Measurements from ENCODE around the gene RARA. TPM values are rescaled to one million over a fixed set of nuclear protein-coding genes. Genes with fewer than 3 reads are reported as not detected.
"Not testable (repeated sequence)": the region's sequence is repeated elsewhere in the genome, so short reads cannot be mapped to it uniquely, and the experiment has no call there.

The RARA gene
- total and polyA plus RNA-seq, 8 donors = 11.2 to 40.8 (median 19.4) TPM

DNA sequence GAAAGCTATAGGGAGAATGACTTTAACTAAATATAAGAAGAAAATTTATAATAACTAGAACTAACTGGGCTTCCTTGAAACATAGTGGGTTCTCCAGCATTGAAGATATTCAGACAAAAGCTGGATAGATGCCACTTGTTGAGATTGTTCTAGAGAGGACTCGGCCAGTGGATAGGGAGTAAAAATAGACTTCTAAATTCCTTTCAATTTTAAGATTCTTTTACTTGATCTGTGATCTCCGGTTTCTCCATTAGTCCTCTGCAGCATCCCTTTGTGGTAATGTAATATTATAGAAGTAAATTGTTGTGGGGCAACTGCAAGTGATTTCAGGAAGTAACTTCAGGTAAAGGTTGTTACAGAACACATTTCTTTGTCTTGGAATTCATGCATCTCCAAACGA lies 10.3 kb upstream of the RARA start:
- 44 to 61% (median 58%) methylated on average over 3 of the region's 3 CpGs for WGBS, 5 donors
- Histone ChIP-seq H3K27ac (no peak overlapping the region), H3K4me3 (no peak overlapping the region), H3K4me1 (peaks cover 2 to 10% (median 9%) of the 10 kb centered on the region in 4 donors), H3K9me3 (no peaks in the 10 kb centered on the region), H3K36me3 (no peaks in the 10 kb centered on the region), H3K27me3 (no peaks in the 10 kb centered on the region)
- no peak for DNase-seq
- TF ChIP-seq POLR2AphosphoS5 (IDR thresholded peaks at IDR 0.05) (no peak), POLR2A (IDR thresholded peaks at IDR 0.05) (no peak), EP300 (IDR thresholded peaks at IDR 0.05) (no peak)
- TF ChIP-seq, protein P1, sequence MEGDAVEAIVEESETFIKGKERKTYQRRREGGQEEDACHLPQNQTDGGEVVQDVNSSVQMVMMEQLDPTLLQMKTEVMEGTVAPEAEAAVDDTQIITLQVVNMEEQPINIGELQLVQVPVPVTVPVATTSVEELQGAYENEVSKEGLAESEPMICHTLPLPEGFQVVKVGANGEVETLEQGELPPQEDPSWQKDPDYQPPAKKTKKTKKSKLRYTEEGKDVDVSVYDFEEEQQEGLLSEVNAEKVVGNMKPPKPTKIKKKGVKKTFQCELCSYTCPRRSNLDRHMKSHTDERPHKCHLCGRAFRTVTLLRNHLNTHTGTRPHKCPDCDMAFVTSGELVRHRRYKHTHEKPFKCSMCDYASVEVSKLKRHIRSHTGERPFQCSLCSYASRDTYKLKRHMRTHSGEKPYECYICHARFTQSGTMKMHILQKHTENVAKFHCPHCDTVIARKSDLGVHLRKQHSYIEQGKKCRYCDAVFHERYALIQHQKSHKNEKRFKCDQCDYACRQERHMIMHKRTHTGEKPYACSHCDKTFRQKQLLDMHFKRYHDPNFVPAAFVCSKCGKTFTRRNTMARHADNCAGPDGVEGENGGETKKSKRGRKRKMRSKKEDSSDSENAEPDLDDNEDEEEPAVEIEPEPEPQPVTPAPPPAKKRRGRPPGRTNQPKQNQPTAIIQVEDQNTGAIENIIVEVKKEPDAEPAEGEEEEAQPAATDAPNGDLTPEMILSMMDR (IDR thresholded peaks at IDR 0.05) = no peak
- intact Hi-C loops (cut with DNase I; ENCODE audit: low total_unique reads) = loop anchor here (10.0 kb wide), 1 partner anchor 116 kb away; the partner anchor contains the start of gene TOP2A

DNA sequence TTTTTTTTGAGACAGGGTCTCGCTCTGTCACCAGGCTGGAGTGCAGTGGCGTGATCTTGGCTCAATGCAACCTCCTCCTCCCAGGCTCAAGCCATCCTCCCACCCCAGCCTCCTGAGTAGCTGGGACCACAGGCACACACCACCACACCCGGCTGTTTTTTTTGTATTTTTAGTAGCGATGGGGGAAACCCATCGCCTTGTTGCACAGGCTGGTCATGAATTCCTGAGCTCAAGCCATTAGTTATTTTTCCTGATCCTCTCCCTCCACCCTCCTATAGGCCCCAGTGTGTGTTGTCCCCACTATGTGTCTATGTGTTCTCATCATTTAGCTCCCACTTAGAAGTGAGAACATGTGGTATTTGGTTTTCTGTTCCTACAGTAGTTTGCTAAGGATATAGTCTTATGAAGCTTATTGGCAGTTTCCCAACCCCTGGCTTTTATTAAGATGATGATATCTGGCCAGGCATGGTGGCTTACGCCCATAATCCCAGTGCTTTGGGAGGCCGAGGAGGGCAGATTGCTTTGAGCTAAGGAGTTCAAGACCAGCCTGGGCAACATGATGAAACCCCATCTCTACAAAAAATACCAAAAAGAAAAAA lies 9.7 kb upstream of the RARA start:
- not testable (repeated sequence) for H3K27me3 ChIP-seq, H3K9me3 ChIP-seq, H3K36me3 ChIP-seq, DNase-seq, H3K27ac ChIP-seq, H3K4me3 ChIP-seq
- intact Hi-C loops (cut with DNase I; ENCODE audit: low total_unique reads) = loop anchor here (10.0 kb wide), 1 partner anchor 116 kb away; the partner anchor contains the start of gene TOP2A
- WGBS, 5 donors = 74 to 86% (median 84%) methylated on average over 6 to 7 of the region's 7 CpGs
- peaks cover 7 to 16% (median 12%) of the 10 kb centered on the region in 4 donors for H3K4me1 ChIP-seq

DNA sequence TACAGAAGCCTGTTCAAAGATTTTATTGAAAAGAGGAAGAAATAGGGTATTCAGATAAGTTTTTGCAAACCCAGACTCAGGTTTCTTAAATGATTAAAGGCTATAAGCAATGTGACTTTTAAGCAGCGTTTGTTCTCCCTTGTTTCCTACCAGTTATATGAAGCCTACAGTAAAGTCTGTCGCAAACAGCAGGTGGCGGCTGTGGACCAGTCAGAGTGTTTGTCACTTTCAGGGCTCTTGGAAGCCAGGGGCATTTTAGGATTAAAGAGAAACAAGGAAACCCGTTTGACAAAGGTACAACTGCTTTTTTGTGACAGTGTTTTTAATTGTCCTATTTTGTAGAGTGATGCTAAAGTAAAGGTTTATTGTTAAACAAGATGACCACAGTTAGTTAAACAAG lies 7.7 kb upstream of the RARA start:
- peaks cover 10 to 27% (median 19%) of the 10 kb centered on the region in 4 donors for H3K4me1 ChIP-seq
- H3K9me3 ChIP-seq = no peaks in the 10 kb centered on the region
- H3K4me3 ChIP-seq = no peak overlapping the region
- H3K27me3 ChIP-seq = no peaks in the 10 kb centered on the region
- TF ChIP-seq POLR2AphosphoS5 (IDR thresholded peaks at IDR 0.05) = no peak
- TF ChIP-seq, protein P1 (IDR thresholded peaks at IDR 0.05) = peak in 3 of 7 experiments; percentile 14 to 60 (median 56)
- TF ChIP-seq EP300 (IDR thresholded peaks at IDR 0.05) = no peak
- peak; percentile 64 to 74 for DNase-seq
- H3K27ac ChIP-seq = no peak overlapping the region
- intact Hi-C loops (cut with DNase I; ENCODE audit: low total_unique reads) = no loop called here
- 42 to 56% (median 46%) methylated on average over 4 of the region's 4 CpGs for WGBS, 5 donors
- no peaks in the 10 kb centered on the region for H3K36me3 ChIP-seq

DNA sequence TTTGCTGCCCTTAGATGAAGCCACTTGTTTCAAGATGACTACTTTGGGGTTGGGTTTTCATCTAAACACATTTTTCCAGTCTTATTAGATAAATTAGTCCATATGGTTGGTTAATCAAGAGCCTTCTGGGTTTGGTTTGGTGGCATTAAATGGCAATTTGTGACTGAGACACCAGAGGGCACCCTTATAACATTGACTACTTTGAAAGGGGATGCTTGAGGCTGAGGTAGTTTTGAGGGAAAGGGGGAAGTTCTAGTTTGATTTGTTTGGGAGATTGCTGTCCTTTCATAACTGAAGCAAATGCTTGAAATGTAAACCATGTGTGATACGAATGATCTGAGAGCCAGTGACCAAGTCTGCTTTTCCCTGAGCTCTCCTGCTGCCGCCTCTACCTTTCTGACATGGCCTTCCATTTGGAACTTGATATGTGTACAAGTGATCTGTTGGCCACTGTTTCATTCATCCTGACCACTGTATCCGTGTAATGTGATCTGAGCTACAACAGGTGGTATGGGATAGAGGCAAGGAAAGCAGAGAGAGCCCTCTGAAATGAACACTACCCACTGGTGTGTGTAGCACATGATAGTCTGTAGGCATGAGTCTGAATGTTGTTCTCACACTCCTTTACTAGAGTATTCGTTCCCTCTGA lies 5.8 kb upstream of the RARA start:
- peaks cover 24 to 46% (median 38%) of the 10 kb centered on the region in 4 donors for H3K4me1 ChIP-seq
- peak; percentile 54 to 88 for DNase-seq
- H3K4me3 ChIP-seq = no peak overlapping the region
- H3K27ac ChIP-seq = peak overlapping the region in 2 of 5 donors; percentile 62 to 74
- no peaks in the 10 kb centered on the region for H3K27me3 ChIP-seq
- intact Hi-C loops (cut with DNase I; ENCODE audit: low total_unique reads) = loop anchor here (2.0 kb wide), 1 partner anchor 52 kb away; no protein-coding TSS in a partner anchor
- H3K36me3 ChIP-seq = no peaks in the 10 kb centered on the region
- H3K9me3 ChIP-seq = no peaks in the 10 kb centered on the region
- TF ChIP-seq, protein P1 (IDR thresholded peaks at IDR 0.05) = peak in 5 of 7 experiments; percentile 40 to 92 (median 79)
- TF ChIP-seq POLR2AphosphoS5 (IDR thresholded peaks at IDR 0.05) (peak in 2 of 3 donors; percentile 21 to 48), POLR2A (IDR thresholded peaks at IDR 0.05) (no peak), EP300 (IDR thresholded peaks at IDR 0.05) (no peak)
- WGBS, 5 donors = 32 to 51% (median 48%) methylated on average over 4 of the region's 4 CpGs

Data from stomach (tissue), 9 donors.